ENCODE data around the gene SORCS1. TPM values are rescaled to one million over a fixed set of nuclear protein-coding genes. Genes with fewer than 3 reads are reported as not detected.

SORCS1 gene
- total and polyA plus RNA-seq, 4 experiments from 2014 or later, result not detected

DNA sequence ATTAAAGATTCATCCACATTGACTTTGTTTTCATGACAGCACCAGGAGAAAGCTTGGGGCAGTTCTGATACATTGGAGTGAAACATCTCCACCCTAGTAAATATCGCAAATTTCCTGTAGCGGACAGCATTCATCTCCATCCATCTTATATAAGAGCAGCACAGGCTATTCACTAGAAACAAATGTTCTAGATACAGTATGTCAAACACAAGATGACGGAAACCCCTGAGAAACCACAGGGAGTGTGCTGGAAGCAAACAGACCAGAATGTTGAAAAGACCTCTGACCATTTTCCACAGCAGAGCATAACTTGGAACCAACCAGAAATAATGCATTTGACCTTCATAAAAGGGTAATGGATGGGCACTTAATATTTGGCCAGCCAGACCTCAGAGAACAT, 343.9 kb downstream of the SORCS1 start:
- ChIA-PET POLR2A (ENCODE audit: partially characterized antibody) (no interaction called here), CTCF (ENCODE audit: partially characterized antibody) (no interaction called here)
- Mint-ChIP-seq H3K36me3 (no peaks in the 10 kb centered on the region), H3K4me3 (no peak overlapping the region), H3K4me1 (peaks cover 0 to 1% (median 0%) of the 10 kb centered on the region in 4 donors), H3K27ac (no peak overlapping the region), H3K27me3 (no peaks in the 10 kb centered on the region), H3K9me3 (peaks cover 0 to 8% (median 2%) of the 10 kb centered on the region in 8 donors)
- Histone ChIP-seq H3K27me3 (ENCODE audit: insufficient read depth, low read length) (no peaks in the 10 kb centered on the region), H3K4me3 (ENCODE audit: low read length in 2 of 2) (no peak overlapping the region), H3K4me1 (ENCODE audit: insufficient read depth, low read length) (no peaks in the 10 kb centered on the region), H3K27ac (ENCODE audit: low read depth, low read length) (no peak overlapping the region), H3K36me3 (ENCODE audit: insufficient read depth, low read length) (no peaks in the 10 kb centered on the region), H3K9me3 (ENCODE audit: control insufficient read depth in 1 of 2, low read length in 2 of 2) (no peaks in the 10 kb centered on the region)
- intact Hi-C loops (cut with micrococcal nuclease), result no loop called here
- no peak for DNase-seq

DNA sequence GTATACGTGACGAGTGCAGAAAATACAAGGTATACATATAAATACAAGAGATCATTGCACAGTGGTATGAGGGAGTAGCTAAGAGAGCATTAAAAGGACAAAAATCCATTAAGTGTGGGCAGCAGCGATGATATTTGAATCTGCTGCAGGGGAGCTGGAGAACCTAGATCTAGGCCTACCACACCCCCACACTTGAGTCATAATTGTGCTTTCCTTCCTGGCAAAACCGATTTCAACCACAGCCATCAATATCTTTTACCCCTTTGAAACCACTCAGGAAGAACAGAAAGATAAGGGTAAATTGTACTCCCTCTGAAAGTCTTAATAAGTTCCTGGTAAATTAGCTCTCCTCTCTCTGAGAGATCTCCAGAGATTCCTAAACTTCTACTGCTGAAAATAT, 345.0 kb downstream of the SORCS1 start:
- Mint-ChIP-seq H3K27ac (no peak overlapping the region), H3K4me1 (no peaks in the 10 kb centered on the region), H3K36me3 (no peaks in the 10 kb centered on the region), H3K9me3 (peaks cover 0 to 5% (median 2%) of the 10 kb centered on the region in 8 donors), H3K27me3 (no peaks in the 10 kb centered on the region), H3K4me3 (no peak overlapping the region)
- intact Hi-C loops (cut with micrococcal nuclease), result no loop called here
- H3K27me3 ChIP-seq (ENCODE audit: insufficient read depth, low read length), result no peaks in the 10 kb centered on the region
- H3K4me1 ChIP-seq (ENCODE audit: insufficient read depth, low read length), result no peaks in the 10 kb centered on the region
- DNase-seq, result no peak
- H3K9me3 ChIP-seq (ENCODE audit: control insufficient read depth in 1 of 2, low read length in 2 of 2), result no peaks in the 10 kb centered on the region
- CTCF ChIA-PET (ENCODE audit: partially characterized antibody), result no interaction called here
- no peaks in the 10 kb centered on the region for H3K36me3 ChIP-seq (ENCODE audit: insufficient read depth, low read length)
- H3K27ac ChIP-seq (ENCODE audit: low read depth, low read length), result no peak overlapping the region
- no peak overlapping the region for H3K4me3 ChIP-seq (ENCODE audit: low read length in 2 of 2)
- POLR2A ChIA-PET (ENCODE audit: partially characterized antibody), result no interaction called here

DNA sequence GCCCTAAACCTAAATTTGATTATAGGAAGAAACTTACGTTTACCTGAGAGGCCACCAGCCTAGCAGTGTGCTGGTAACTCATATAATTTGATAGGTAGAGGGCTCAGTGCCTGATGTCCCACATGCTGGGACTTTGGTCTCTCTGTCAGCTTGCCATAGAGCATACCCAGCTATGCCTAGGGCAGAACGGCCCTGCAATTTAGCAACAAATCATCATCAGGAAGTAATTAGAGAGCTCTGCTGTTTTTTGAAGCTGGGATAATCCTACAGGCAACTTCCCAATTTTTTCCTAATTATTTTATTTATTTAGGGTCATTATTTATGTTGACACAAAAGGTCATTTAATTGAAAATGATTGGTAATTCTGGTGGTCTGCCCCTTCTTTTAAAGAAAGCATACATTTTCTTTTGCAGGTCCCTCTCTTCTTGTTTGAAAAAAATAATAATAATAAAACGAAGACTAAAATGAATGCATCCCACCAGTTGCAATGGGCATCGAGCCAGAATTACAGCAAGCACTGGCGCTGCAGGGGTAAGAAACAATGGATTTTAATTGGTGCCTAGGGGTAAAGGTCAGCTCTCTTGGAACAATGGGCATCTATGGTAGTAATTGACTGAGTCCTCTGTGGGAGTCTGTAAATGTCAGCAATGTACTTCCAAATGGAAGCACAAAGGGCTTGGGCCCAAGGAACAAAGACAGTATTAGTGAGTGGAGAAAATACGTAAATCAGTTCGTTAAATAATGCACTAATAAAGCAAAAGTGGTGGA, 348.0 kb downstream of the SORCS1 start:
- no peaks in the 10 kb centered on the region for H3K4me1 ChIP-seq (ENCODE audit: insufficient read depth, low read length)
- H3K27ac ChIP-seq (ENCODE audit: low read depth, low read length), result no peak overlapping the region
- no peak for DNase-seq
- H3K4me3 Mint-ChIP-seq, result no peak overlapping the region
- H3K36me3 ChIP-seq (ENCODE audit: insufficient read depth, low read length), result no peaks in the 10 kb centered on the region
- CTCF ChIA-PET (ENCODE audit: partially characterized antibody), result no interaction called here
- H3K9me3 Mint-ChIP-seq, result peaks cover 2 to 11% (median 3%) of the 10 kb centered on the region in 8 donors
- no peaks in the 10 kb centered on the region for H3K9me3 ChIP-seq (ENCODE audit: control insufficient read depth in 1 of 2, low read length in 2 of 2)
- H3K27ac Mint-ChIP-seq, result no peak overlapping the region
- intact Hi-C loops (cut with micrococcal nuclease), result no loop called here
- H3K27me3 ChIP-seq (ENCODE audit: insufficient read depth, low read length), result no peaks in the 10 kb centered on the region
- H3K36me3 Mint-ChIP-seq, result no peaks in the 10 kb centered on the region
- no peaks in the 10 kb centered on the region for H3K27me3 Mint-ChIP-seq
- H3K4me3 ChIP-seq (ENCODE audit: low read length in 2 of 2), result no peak overlapping the region
- POLR2A ChIA-PET (ENCODE audit: partially characterized antibody), result no interaction called here
- H3K4me1 Mint-ChIP-seq, result no peaks in the 10 kb centered on the region

DNA sequence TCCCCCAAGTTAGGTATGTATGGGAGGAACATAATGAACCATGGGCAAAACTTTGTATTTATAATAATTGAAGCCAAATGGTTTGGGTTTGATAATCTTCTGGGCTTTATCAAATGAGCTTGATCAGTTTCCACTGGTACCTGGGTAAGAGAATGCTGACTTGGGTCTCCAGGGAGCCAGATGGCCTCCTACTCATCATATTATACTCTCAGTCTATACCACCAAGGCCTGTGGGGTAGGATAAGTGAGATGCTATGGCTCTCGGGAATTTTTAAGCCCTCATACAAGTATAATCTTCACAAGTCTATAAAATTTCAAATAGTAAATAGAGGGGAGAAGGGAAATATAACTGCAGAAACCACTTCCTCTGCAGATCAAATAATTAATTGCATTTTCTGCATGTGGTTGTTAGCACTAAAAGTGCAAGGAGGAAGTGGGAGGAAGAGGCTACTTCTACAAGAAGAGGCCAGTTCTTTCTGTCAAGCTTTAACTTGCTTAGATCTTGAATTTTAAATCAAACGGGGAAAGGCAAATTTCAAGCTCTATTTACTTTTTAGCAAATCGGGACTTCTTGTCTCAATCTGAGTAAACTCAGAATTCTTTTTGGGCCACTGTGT, 349.0 kb downstream of the SORCS1 start:
- no peaks in the 10 kb centered on the region for H3K4me1 Mint-ChIP-seq
- H3K4me3 Mint-ChIP-seq, result no peak overlapping the region
- Histone ChIP-seq H3K4me3 (ENCODE audit: low read length in 2 of 2) (no peak overlapping the region), H3K9me3 (ENCODE audit: control insufficient read depth in 1 of 2, low read length in 2 of 2) (no peaks in the 10 kb centered on the region), H3K27ac (ENCODE audit: low read depth, low read length) (no peak overlapping the region), H3K36me3 (ENCODE audit: insufficient read depth, low read length) (no peaks in the 10 kb centered on the region), H3K27me3 (ENCODE audit: insufficient read depth, low read length) (no peaks in the 10 kb centered on the region), H3K4me1 (ENCODE audit: insufficient read depth, low read length) (no peaks in the 10 kb centered on the region)
- H3K27me3 Mint-ChIP-seq, result no peaks in the 10 kb centered on the region
- peaks cover 2 to 11% (median 3%) of the 10 kb centered on the region in 8 donors for H3K9me3 Mint-ChIP-seq
- POLR2A ChIA-PET (ENCODE audit: partially characterized antibody), result no interaction called here
- DNase-seq, result no peak
- CTCF ChIA-PET (ENCODE audit: partially characterized antibody), result no interaction called here
- intact Hi-C loops (cut with micrococcal nuclease), result no loop called here
- H3K27ac Mint-ChIP-seq, result no peak overlapping the region
- H3K36me3 Mint-ChIP-seq, result no peaks in the 10 kb centered on the region

DNA sequence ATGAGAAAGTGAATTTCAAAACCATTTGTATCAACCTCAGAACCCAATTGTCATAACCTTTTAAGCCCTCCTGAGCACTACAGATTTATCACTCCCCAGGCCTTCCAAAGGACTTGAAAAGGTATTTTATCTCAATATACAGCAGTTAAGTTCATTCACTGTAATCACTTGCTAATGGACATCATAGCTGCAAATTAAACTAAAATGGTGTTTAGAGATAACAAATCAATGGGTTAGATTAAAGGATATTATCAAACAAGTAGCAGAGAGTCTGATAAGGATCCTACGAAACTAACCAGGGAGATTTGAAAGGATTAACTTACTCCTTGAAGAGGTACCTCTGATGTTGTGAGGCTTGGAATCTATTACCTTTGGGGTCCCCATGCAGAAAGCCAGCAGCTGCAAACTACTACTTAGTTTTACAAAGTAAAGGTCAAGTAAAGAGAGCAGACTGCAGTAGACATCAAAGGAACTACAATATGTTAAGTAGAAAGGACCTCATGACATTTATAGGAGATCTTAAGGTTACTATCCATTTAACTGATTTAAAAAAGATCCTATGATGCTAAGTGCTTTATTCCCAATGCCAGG, 359.4 kb downstream of the SORCS1 start:
- H3K9me3 Mint-ChIP-seq, result peaks cover 0 to 13% (median 7%) of the 10 kb centered on the region in 8 donors
- ChIA-PET POLR2A (ENCODE audit: partially characterized antibody) (no interaction called here), CTCF (ENCODE audit: partially characterized antibody) (no interaction called here)
- H3K4me3 Mint-ChIP-seq, result no peak overlapping the region
- H3K4me1 Mint-ChIP-seq, result no peaks in the 10 kb centered on the region
- Histone ChIP-seq H3K9me3 (ENCODE audit: control insufficient read depth in 1 of 2, low read length in 2 of 2) (no peaks in the 10 kb centered on the region), H3K4me1 (ENCODE audit: insufficient read depth, low read length) (no peaks in the 10 kb centered on the region), H3K27ac (ENCODE audit: low read depth, low read length) (no peak overlapping the region), H3K4me3 (ENCODE audit: low read length in 2 of 2) (no peak overlapping the region), H3K36me3 (ENCODE audit: insufficient read depth, low read length) (no peaks in the 10 kb centered on the region), H3K27me3 (ENCODE audit: insufficient read depth, low read length) (no peaks in the 10 kb centered on the region)
- no peaks in the 10 kb centered on the region for H3K27me3 Mint-ChIP-seq
- intact Hi-C loops (cut with micrococcal nuclease), result no loop called here
- H3K27ac Mint-ChIP-seq, result no peak overlapping the region
- no peak for DNase-seq
- H3K36me3 Mint-ChIP-seq, result no peaks in the 10 kb centered on the region

DNA sequence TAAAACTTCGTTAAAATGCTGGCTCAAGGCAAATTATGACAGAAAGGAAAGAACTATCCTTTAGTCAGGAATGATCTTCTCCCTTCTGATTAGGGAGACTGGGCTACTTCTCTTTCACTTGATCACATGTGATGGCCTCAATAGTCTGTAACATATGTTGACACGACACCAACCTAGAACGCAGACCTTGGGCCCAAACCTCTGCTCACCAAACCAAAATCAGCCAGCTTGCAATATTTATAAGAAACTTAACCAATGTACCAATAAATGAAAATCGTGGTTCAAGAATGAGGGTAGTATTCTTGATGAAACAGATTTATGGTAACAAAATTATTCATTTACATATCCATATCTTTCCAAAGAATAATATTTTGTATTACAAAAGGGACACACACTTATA, 361.6 kb downstream of the SORCS1 start:
- Mint-ChIP-seq H3K36me3 (no peaks in the 10 kb centered on the region), H3K9me3 (peaks cover 0 to 19% (median 9%) of the 10 kb centered on the region in 8 donors)

DNA sequence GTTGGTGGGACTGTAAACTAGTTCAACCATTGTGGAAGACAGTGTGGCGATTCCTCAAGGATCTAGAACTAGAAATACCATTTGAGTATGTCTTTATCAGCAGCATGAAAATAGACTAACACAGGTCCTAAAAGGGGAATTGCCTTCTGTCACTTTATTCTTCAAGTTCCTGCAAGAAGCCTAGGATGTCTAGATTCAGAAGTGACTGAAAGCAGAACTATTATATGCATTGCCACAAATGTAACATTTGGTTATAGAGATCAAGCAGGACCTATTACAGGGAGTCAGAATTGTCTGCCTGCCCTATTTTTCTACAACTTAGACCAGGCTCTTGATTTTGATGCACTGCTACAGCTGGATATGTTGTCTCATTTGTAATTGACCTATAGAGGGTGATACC, 364.7 kb downstream of the SORCS1 start:
- ChIA-PET POLR2A (ENCODE audit: partially characterized antibody) (no interaction called here), CTCF (ENCODE audit: partially characterized antibody) (no interaction called here)
- Mint-ChIP-seq H3K36me3 (no peaks in the 10 kb centered on the region), H3K9me3 (peaks cover 0 to 31% (median 12%) of the 10 kb centered on the region in 8 donors), H3K27me3 (no peaks in the 10 kb centered on the region), H3K27ac (no peak overlapping the region), H3K4me1 (no peaks in the 10 kb centered on the region), H3K4me3 (no peak overlapping the region)
- DNase-seq, result no peak
- Histone ChIP-seq H3K27me3 (ENCODE audit: insufficient read depth, low read length) (no peaks in the 10 kb centered on the region), H3K4me1 (ENCODE audit: insufficient read depth, low read length) (no peaks in the 10 kb centered on the region), H3K4me3 (ENCODE audit: low read length in 2 of 2) (no peak overlapping the region), H3K27ac (ENCODE audit: low read depth, low read length) (no peak overlapping the region), H3K36me3 (ENCODE audit: insufficient read depth, low read length) (no peaks in the 10 kb centered on the region), H3K9me3 (ENCODE audit: control insufficient read depth in 1 of 2, low read length in 2 of 2) (no peaks in the 10 kb centered on the region)
- intact Hi-C loops (cut with micrococcal nuclease), result no loop called here

More for the DNA sequence above, 361.6 kb downstream of the SORCS1 start:
- ChIA-PET POLR2A (ENCODE audit: partially characterized antibody) (no interaction called here), CTCF (ENCODE audit: partially characterized antibody) (no interaction called here)
- H3K27ac Mint-ChIP-seq, result no peak overlapping the region
- Histone ChIP-seq H3K4me1 (ENCODE audit: insufficient read depth, low read length) (no peaks in the 10 kb centered on the region), H3K9me3 (ENCODE audit: control insufficient read depth in 1 of 2, low read length in 2 of 2) (no peaks in the 10 kb centered on the region), H3K36me3 (ENCODE audit: insufficient read depth, low read length) (no peaks in the 10 kb centered on the region), H3K27ac (ENCODE audit: low read depth, low read length) (no peak overlapping the region), H3K4me3 (ENCODE audit: low read length in 2 of 2) (no peak overlapping the region), H3K27me3 (ENCODE audit: insufficient read depth, low read length) (no peaks in the 10 kb centered on the region)
- no peaks in the 10 kb centered on the region for H3K27me3 Mint-ChIP-seq
- H3K4me3 Mint-ChIP-seq, result no peak overlapping the region
- DNase-seq, result no peak
- intact Hi-C loops (cut with micrococcal nuclease), result no loop called here
- H3K4me1 Mint-ChIP-seq, result no peaks in the 10 kb centered on the region
